ENCODE results near the gene CCDC171. TPM values are rescaled to one million over a fixed set of nuclear protein-coding genes. Genes with fewer than 3 reads are reported as not detected.

CCDC171 gene
- total and polyA plus RNA-seq, 4 experiments from 2014 or later, result 0.11 to 1.9 (median 1.0) TPM

GRCh38 chr9:15842051-15842450 lies 289.2 kb downstream of the CCDC171 start:
- Mint-ChIP-seq H3K4me1 (peaks cover 0 to under 1% (median 0%) of the 10 kb centered on the region in 4 donors), H3K27ac (no peak overlapping the region), H3K27me3 (peaks cover 0 to under 1% of the 10 kb centered on the region in 2 donors), H3K4me3 (no peak overlapping the region), H3K9me3 (no peaks in the 10 kb centered on the region), H3K36me3 (no peaks in the 10 kb centered on the region)
- Histone ChIP-seq H3K27ac (ENCODE audit: low read depth, low read length) (no peak overlapping the region), H3K27me3 (ENCODE audit: insufficient read depth, low read length) (no peaks in the 10 kb centered on the region), H3K9me3 (ENCODE audit: control insufficient read depth in 1 of 2, low read length in 2 of 2) (no peaks in the 10 kb centered on the region), H3K4me3 (ENCODE audit: low read length in 2 of 2) (no peak overlapping the region), H3K4me1 (ENCODE audit: insufficient read depth, low read length) (no peaks in the 10 kb centered on the region), H3K36me3 (ENCODE audit: insufficient read depth, low read length) (no peaks in the 10 kb centered on the region)
- intact Hi-C loops (cut with micrococcal nuclease), result no loop called here
- POLR2A ChIA-PET (ENCODE audit: partially characterized antibody), result no interaction called here
- DNase-seq, result no peak
- CTCF ChIA-PET (ENCODE audit: partially characterized antibody), result no interaction called here

GRCh38 chr9:15843316-15843715 lies 290.5 kb downstream of the CCDC171 start:
- H3K9me3 ChIP-seq (ENCODE audit: control insufficient read depth in 1 of 2, low read length in 2 of 2), result no peaks in the 10 kb centered on the region
- H3K4me3 ChIP-seq (ENCODE audit: low read length in 2 of 2), result no peak overlapping the region
- no peaks in the 10 kb centered on the region for H3K27me3 ChIP-seq (ENCODE audit: insufficient read depth, low read length)
- Mint-ChIP-seq H3K9me3 (no peaks in the 10 kb centered on the region), H3K4me1 (no peaks in the 10 kb centered on the region), H3K27me3 (no peaks in the 10 kb centered on the region), H3K27ac (no peak overlapping the region), H3K36me3 (no peaks in the 10 kb centered on the region), H3K4me3 (no peak overlapping the region)
- DNase-seq, result no peak
- ChIA-PET POLR2A (ENCODE audit: partially characterized antibody) (no interaction called here), CTCF (ENCODE audit: partially characterized antibody) (no interaction called here)
- no peaks in the 10 kb centered on the region for H3K36me3 ChIP-seq (ENCODE audit: insufficient read depth, low read length)
- no peak overlapping the region for H3K27ac ChIP-seq (ENCODE audit: low read depth, low read length)
- no peaks in the 10 kb centered on the region for H3K4me1 ChIP-seq (ENCODE audit: insufficient read depth, low read length)
- intact Hi-C loops (cut with micrococcal nuclease), result no loop called here

- no peak overlapping the region for H3K27ac Mint-ChIP-seq
- H3K4me3 Mint-ChIP-seq, result no peak overlapping the region
- Histone ChIP-seq H3K36me3 (ENCODE audit: insufficient read depth, low read length) (no peaks in the 10 kb centered on the region), H3K27ac (ENCODE audit: low read depth, low read length) (no peak overlapping the region), H3K4me3 (ENCODE audit: low read length in 2 of 2) (no peak overlapping the region), H3K9me3 (ENCODE audit: control insufficient read depth in 1 of 2, low read length in 2 of 2) (no peaks in the 10 kb centered on the region), H3K4me1 (ENCODE audit: insufficient read depth, low read length) (no peaks in the 10 kb centered on the region), H3K27me3 (ENCODE audit: insufficient read depth, low read length) (no peaks in the 10 kb centered on the region)
- no peaks in the 10 kb centered on the region for H3K4me1 Mint-ChIP-seq
- intact Hi-C loops (cut with micrococcal nuclease), result no loop called here
- H3K9me3 Mint-ChIP-seq, result no peaks in the 10 kb centered on the region
- H3K36me3 Mint-ChIP-seq, result no peaks in the 10 kb centered on the region
- ChIA-PET POLR2A (ENCODE audit: partially characterized antibody) (no interaction called here), CTCF (ENCODE audit: partially characterized antibody) (no interaction called here)
- no peak for DNase-seq
- H3K27me3 Mint-ChIP-seq, result no peaks in the 10 kb centered on the region
Observed at GRCh38 chr9:15843931-15844330, 291.1 kb downstream of the CCDC171 start.

- Histone ChIP-seq H3K27me3 (ENCODE audit: insufficient read depth, low read length) (no peaks in the 10 kb centered on the region), H3K27ac (ENCODE audit: low read depth, low read length) (no peak overlapping the region), H3K4me3 (ENCODE audit: low read length in 2 of 2) (no peak overlapping the region), H3K4me1 (ENCODE audit: insufficient read depth, low read length) (no peaks in the 10 kb centered on the region), H3K36me3 (ENCODE audit: insufficient read depth, low read length) (no peaks in the 10 kb centered on the region), H3K9me3 (ENCODE audit: control insufficient read depth in 1 of 2, low read length in 2 of 2) (no peaks in the 10 kb centered on the region)
- no peaks in the 10 kb centered on the region for H3K4me1 Mint-ChIP-seq
- H3K27ac Mint-ChIP-seq, result no peak overlapping the region
- CTCF ChIA-PET (ENCODE audit: partially characterized antibody), result interaction anchor here (0.8 kb wide), 1 partner anchor 9 kb away, joined by 3 read pairs; no protein-coding TSS in a partner anchor
- DNase-seq, result no peak
- H3K27me3 Mint-ChIP-seq, result no peaks in the 10 kb centered on the region
- H3K36me3 Mint-ChIP-seq, result no peaks in the 10 kb centered on the region
- H3K4me3 Mint-ChIP-seq, result no peak overlapping the region
- intact Hi-C loops (cut with micrococcal nuclease), result no loop called here
- POLR2A ChIA-PET (ENCODE audit: partially characterized antibody), result no interaction called here
- no peaks in the 10 kb centered on the region for H3K9me3 Mint-ChIP-seq
Observed at GRCh38 chr9:15846611-15847010, 293.8 kb downstream of the CCDC171 start.

GRCh38 chr9:15849871-15850270 lies 297.0 kb downstream of the CCDC171 start:
- Mint-ChIP-seq H3K27me3 (no peaks in the 10 kb centered on the region), H3K36me3 (no peaks in the 10 kb centered on the region), H3K4me3 (no peak overlapping the region), H3K9me3 (no peaks in the 10 kb centered on the region), H3K4me1 (no peaks in the 10 kb centered on the region), H3K27ac (no peak overlapping the region)
- Histone ChIP-seq H3K27me3 (ENCODE audit: insufficient read depth, low read length) (no peaks in the 10 kb centered on the region), H3K27ac (ENCODE audit: low read depth, low read length) (no peak overlapping the region), H3K4me3 (ENCODE audit: low read length in 2 of 2) (no peak overlapping the region), H3K36me3 (ENCODE audit: insufficient read depth, low read length) (no peaks in the 10 kb centered on the region), H3K4me1 (ENCODE audit: insufficient read depth, low read length) (no peaks in the 10 kb centered on the region), H3K9me3 (ENCODE audit: control insufficient read depth in 1 of 2, low read length in 2 of 2) (no peaks in the 10 kb centered on the region)
- intact Hi-C loops (cut with micrococcal nuclease), result no loop called here
- no peak for DNase-seq
- ChIA-PET POLR2A (ENCODE audit: partially characterized antibody) (no interaction called here), CTCF (ENCODE audit: partially characterized antibody) (no interaction called here)

GRCh38 chr9:15851766-15852165 lies 298.9 kb downstream of the CCDC171 start:
- no peaks in the 10 kb centered on the region for H3K4me1 Mint-ChIP-seq
- Histone ChIP-seq H3K9me3 (ENCODE audit: control insufficient read depth in 1 of 2, low read length in 2 of 2) (no peaks in the 10 kb centered on the region), H3K4me3 (ENCODE audit: low read length in 2 of 2) (no peak overlapping the region), H3K36me3 (ENCODE audit: insufficient read depth, low read length) (no peaks in the 10 kb centered on the region), H3K27me3 (ENCODE audit: insufficient read depth, low read length) (no peaks in the 10 kb centered on the region), H3K4me1 (ENCODE audit: insufficient read depth, low read length) (no peaks in the 10 kb centered on the region), H3K27ac (ENCODE audit: low read depth, low read length) (no peak overlapping the region)
- ChIA-PET CTCF (ENCODE audit: partially characterized antibody) (no interaction called here), POLR2A (ENCODE audit: partially characterized antibody) (no interaction called here)
- H3K36me3 Mint-ChIP-seq, result no peaks in the 10 kb centered on the region
- DNase-seq, result no peak
- H3K4me3 Mint-ChIP-seq, result no peak overlapping the region
- intact Hi-C loops (cut with micrococcal nuclease), result no loop called here
- no peaks in the 10 kb centered on the region for H3K27me3 Mint-ChIP-seq
- H3K27ac Mint-ChIP-seq, result no peak overlapping the region
- no peaks in the 10 kb centered on the region for H3K9me3 Mint-ChIP-seq

- H3K27ac Mint-ChIP-seq, result no peak overlapping the region
- CTCF ChIA-PET (ENCODE audit: partially characterized antibody), result no interaction called here
- POLR2A ChIA-PET (ENCODE audit: partially characterized antibody), result no interaction called here
- Histone ChIP-seq H3K36me3 (ENCODE audit: insufficient read depth, low read length) (no peaks in the 10 kb centered on the region), H3K4me3 (ENCODE audit: low read length in 2 of 2) (no peak overlapping the region), H3K27ac (ENCODE audit: low read depth, low read length) (no peak overlapping the region), H3K9me3 (ENCODE audit: control insufficient read depth in 1 of 2, low read length in 2 of 2) (no peaks in the 10 kb centered on the region), H3K27me3 (ENCODE audit: insufficient read depth, low read length) (no peaks in the 10 kb centered on the region), H3K4me1 (ENCODE audit: insufficient read depth, low read length) (no peaks in the 10 kb centered on the region)
- no peak for DNase-seq
- H3K9me3 Mint-ChIP-seq, result peaks cover 0 to 6% (median 0%) of the 10 kb centered on the region in 8 donors
- H3K4me3 Mint-ChIP-seq, result no peak overlapping the region
- H3K4me1 Mint-ChIP-seq, result no peaks in the 10 kb centered on the region
- peaks cover 0 to 1% of the 10 kb centered on the region in 2 donors for H3K27me3 Mint-ChIP-seq
- intact Hi-C loops (cut with micrococcal nuclease), result no loop called here
- H3K36me3 Mint-ChIP-seq, result no peaks in the 10 kb centered on the region
Observed at GRCh38 chr9:15856591-15856990, 303.7 kb downstream of the CCDC171 start.

- H3K9me3 Mint-ChIP-seq, result peaks cover 0 to 1% (median 0%) of the 10 kb centered on the region in 8 donors
- intact Hi-C loops (cut with micrococcal nuclease), result no loop called here
Observed at GRCh38 chr9:15867334-15867733, 314.5 kb downstream of the CCDC171 start.

More at GRCh38 chr9:15867334-15867733, 314.5 kb downstream of the CCDC171 start:
- no peaks in the 10 kb centered on the region for H3K27me3 ChIP-seq (ENCODE audit: insufficient read depth, low read length)
- H3K4me3 ChIP-seq (ENCODE audit: low read length in 2 of 2), result no peak overlapping the region
- POLR2A ChIA-PET (ENCODE audit: partially characterized antibody), result no interaction called here
- H3K9me3 ChIP-seq (ENCODE audit: control insufficient read depth in 1 of 2, low read length in 2 of 2), result no peaks in the 10 kb centered on the region
- H3K36me3 Mint-ChIP-seq, result no peaks in the 10 kb centered on the region
- no peak for DNase-seq
- CTCF ChIA-PET (ENCODE audit: partially characterized antibody), result no interaction called here
- no peak overlapping the region for H3K4me3 Mint-ChIP-seq
- no peaks in the 10 kb centered on the region for H3K4me1 ChIP-seq (ENCODE audit: insufficient read depth, low read length)
- H3K4me1 Mint-ChIP-seq, result no peaks in the 10 kb centered on the region
- no peaks in the 10 kb centered on the region for H3K36me3 ChIP-seq (ENCODE audit: insufficient read depth, low read length)
- no peak overlapping the region for H3K27ac Mint-ChIP-seq
- H3K27me3 Mint-ChIP-seq, result no peaks in the 10 kb centered on the region
- no peak overlapping the region for H3K27ac ChIP-seq (ENCODE audit: low read depth, low read length)
